Measurements from ENCODE around the gene ETV5. TPM values are rescaled to one million over a fixed set of nuclear protein-coding genes. Genes with fewer than 3 reads are reported as not detected.

Gene ETV5
- 59.7 TPM for polyA plus RNA-seq (2013, experiment 1 of 2)
- polyA plus RNA-seq (2013, experiment 2 of 2): 58.6 TPM

GRCh38 chr3:186108941-186109865, at the start of gene ETV5:
ETV5 (minus strand) TSS chr3:186109089; CDS start chr3:186105868, 3,221 bp downstream.
- H3K9me3 ChIP-seq (ENCODE audit: control insufficient read depth, low read length): no peaks in the 10 kb centered on the region
- peak within 1 kb of the TSS; percentile 76 to 88 for H3K4ac ChIP-seq (ENCODE audit: low read depth in 1 of 2, low read length in 2 of 2)

GRCh38 chr3:186154641-186155040, 45.8 kb upstream of the ETV5 start:
- Histone ChIP-seq H3K14ac (ENCODE audit: low read length in 2 of 2) (no peak overlapping the region), H3K27me3 (ENCODE audit: control insufficient read depth in 1 of 2, insufficient read depth in 1 of 2, low read length in 2 of 2) (peaks cover under 1 to 6% of the 10 kb centered on the region in 2 experiments), H4K91ac (ENCODE audit: low read length) (no peak overlapping the region), H2AK5ac (ENCODE audit: low read length, severe bottlenecking) (no peak overlapping the region), H2BK15ac (ENCODE audit: low read depth, poor library complexity, severe bottlenecking) (no peak overlapping the region), H3K9me3 (ENCODE audit: control insufficient read depth, low read length) (no peaks in the 10 kb centered on the region), H3K9ac (ENCODE audit: low read length) (no peak overlapping the region), H3K79me1 (replicated peaks; ENCODE audit: low read length, poor library complexity, severe bottlenecking) (no peaks in the 10 kb centered on the region), H2AFZ (ENCODE audit: low read depth, low read length) (no peak overlapping the region), H3K23ac (ENCODE audit: low read length in 2 of 2) (no peak overlapping the region), H2BK12ac (ENCODE audit: low read length in 2 of 2) (no peak overlapping the region), H4K8ac (ENCODE audit: low read length) (no peak overlapping the region), H3K4me3 (ENCODE audit: insufficient read depth in 1 of 2, low read depth in 1 of 2, low read length in 2 of 2) (no peak overlapping the region), H3K27ac (ENCODE audit: low read length, poor library complexity, severe bottlenecking) (no peak overlapping the region), H3K4me2 (ENCODE audit: low read length, poor library complexity, severe bottlenecking) (no peak overlapping the region), H3K36me3 (ENCODE audit: control insufficient read depth in 1 of 2, insufficient read depth in 2 of 2, low read depth in 1 of 2, low read length in 2 of 2) (no peaks in the 10 kb centered on the region), H2BK120ac (ENCODE audit: low read depth, low read length) (no peak overlapping the region), H3K18ac (ENCODE audit: low read depth in 1 of 2, low read length in 2 of 2) (no peak overlapping the region), H3K4ac (ENCODE audit: low read depth in 1 of 2, low read length in 2 of 2) (no peak overlapping the region), H2BK5ac (ENCODE audit: low read depth, low read length, poor library complexity, severe bottlenecking) (no peak overlapping the region), H3K4me1 (ENCODE audit: control insufficient read depth, insufficient read depth, low read depth, low read length) (no peaks in the 10 kb centered on the region)
- WGBS: 95% methylated on average over 2 of the region's 2 CpGs
- no peak for DNase-seq

More at GRCh38 chr3:186108941-186109865, at the start of gene ETV5:
- Histone ChIP-seq H3K4me1 (ENCODE audit: control insufficient read depth, insufficient read depth, low read depth, low read length) (peaks cover 8% of the 10 kb centered on the region), H4K91ac (ENCODE audit: low read length) (peak within 1 kb of the TSS; percentile 91), H3K27me3 (ENCODE audit: control insufficient read depth in 1 of 2, insufficient read depth in 1 of 2, low read length in 2 of 2) (peaks cover 0 to 5% of the 10 kb centered on the region in 2 experiments), H3K18ac (ENCODE audit: low read depth in 1 of 2, low read length in 2 of 2) (peak within 1 kb of the TSS; percentile 84 to 93), H3K79me1 (replicated peaks; ENCODE audit: low read length, poor library complexity, severe bottlenecking) (no peaks in the 10 kb centered on the region), H3K9ac (ENCODE audit: low read length) (peak within 1 kb of the TSS; percentile 93), H2AFZ (ENCODE audit: low read depth, low read length) (peak within 1 kb of the TSS; percentile 90), H2BK5ac (ENCODE audit: low read depth, low read length, poor library complexity, severe bottlenecking) (peak within 1 kb of the TSS; percentile 93), H3K14ac (ENCODE audit: low read length in 2 of 2) (peak within 1 kb of the TSS in 1 of 2 experiments; percentile 50), H4K8ac (ENCODE audit: low read length) (peak within 1 kb of the TSS; percentile 97), H3K36me3 (ENCODE audit: control insufficient read depth in 1 of 2, insufficient read depth in 2 of 2, low read depth in 1 of 2, low read length in 2 of 2) (peaks cover 0 to 9% of the 10 kb centered on the region in 2 experiments), H3K23ac (ENCODE audit: low read length in 2 of 2) (peak within 1 kb of the TSS in 1 of 2 experiments; percentile 90), H2BK15ac (ENCODE audit: low read depth, poor library complexity, severe bottlenecking) (no peak within 1 kb of the TSS), H3K27ac (ENCODE audit: low read length, poor library complexity, severe bottlenecking) (peak within 1 kb of the TSS; percentile 99), H3K4me3 (ENCODE audit: insufficient read depth in 1 of 2, low read depth in 1 of 2, low read length in 2 of 2) (peak within 1 kb of the TSS; percentile 85 to 93), H2BK12ac (ENCODE audit: low read length in 2 of 2) (peak within 1 kb of the TSS; percentile 54 to 85), H2AK5ac (ENCODE audit: low read length, severe bottlenecking) (no peak within 1 kb of the TSS), H3K4me2 (ENCODE audit: low read length, poor library complexity, severe bottlenecking) (peak within 1 kb of the TSS; percentile 91), H2BK120ac (ENCODE audit: low read depth, low read length) (peak within 1 kb of the TSS; percentile 88)
- under 1% methylated on average over 62 of the region's 63 CpGs for WGBS
- DNase-seq: peak; percentile 100

GRCh38 chr3:186152889-186153292, 44.0 kb upstream of the ETV5 start:
- Histone ChIP-seq H3K23ac (ENCODE audit: low read length in 2 of 2) (no peak overlapping the region), H3K9me3 (ENCODE audit: control insufficient read depth, low read length) (no peaks in the 10 kb centered on the region), H2BK15ac (ENCODE audit: low read depth, poor library complexity, severe bottlenecking) (no peak overlapping the region), H3K4ac (ENCODE audit: low read depth in 1 of 2, low read length in 2 of 2) (no peak overlapping the region), H4K8ac (ENCODE audit: low read length) (no peak overlapping the region), H2BK12ac (ENCODE audit: low read length in 2 of 2) (no peak overlapping the region), H4K91ac (ENCODE audit: low read length) (no peak overlapping the region), H3K79me1 (replicated peaks; ENCODE audit: low read length, poor library complexity, severe bottlenecking) (no peaks in the 10 kb centered on the region), H2BK5ac (ENCODE audit: low read depth, low read length, poor library complexity, severe bottlenecking) (no peak overlapping the region), H3K36me3 (ENCODE audit: control insufficient read depth in 1 of 2, insufficient read depth in 2 of 2, low read depth in 1 of 2, low read length in 2 of 2) (no peaks in the 10 kb centered on the region), H2AFZ (ENCODE audit: low read depth, low read length) (no peak overlapping the region), H3K4me1 (ENCODE audit: control insufficient read depth, insufficient read depth, low read depth, low read length) (no peaks in the 10 kb centered on the region), H2BK120ac (ENCODE audit: low read depth, low read length) (no peak overlapping the region), H3K27ac (ENCODE audit: low read length, poor library complexity, severe bottlenecking) (no peak overlapping the region), H2AK5ac (ENCODE audit: low read length, severe bottlenecking) (no peak overlapping the region), H3K4me2 (ENCODE audit: low read length, poor library complexity, severe bottlenecking) (no peak overlapping the region), H3K18ac (ENCODE audit: low read depth in 1 of 2, low read length in 2 of 2) (no peak overlapping the region), H3K4me3 (ENCODE audit: insufficient read depth in 1 of 2, low read depth in 1 of 2, low read length in 2 of 2) (no peak overlapping the region), H3K27me3 (ENCODE audit: control insufficient read depth in 1 of 2, insufficient read depth in 1 of 2, low read length in 2 of 2) (peaks cover 2 to 18% of the 10 kb centered on the region in 2 experiments), H3K14ac (ENCODE audit: low read length in 2 of 2) (no peak overlapping the region), H3K9ac (ENCODE audit: low read length) (no peak overlapping the region)
- WGBS: over 99% methylated on average over 8 of the region's 9 CpGs
- no peak for DNase-seq

GRCh38 chr3:186152361-186152798, 43.5 kb upstream of the ETV5 start:
- no peaks in the 10 kb centered on the region for H3K9me3 ChIP-seq (ENCODE audit: control insufficient read depth, low read length)
- no peaks in the 10 kb centered on the region for H3K36me3 ChIP-seq (ENCODE audit: control insufficient read depth in 1 of 2, insufficient read depth in 2 of 2, low read depth in 1 of 2, low read length in 2 of 2)
- no peak overlapping the region for H3K4me3 ChIP-seq (ENCODE audit: insufficient read depth in 1 of 2, low read depth in 1 of 2, low read length in 2 of 2)
- H2AFZ ChIP-seq (ENCODE audit: low read depth, low read length): no peak overlapping the region
- no peak overlapping the region for H3K27ac ChIP-seq (ENCODE audit: low read length, poor library complexity, severe bottlenecking)
- no peak overlapping the region for H3K4me2 ChIP-seq (ENCODE audit: low read length, poor library complexity, severe bottlenecking)
- no peak overlapping the region for H2BK12ac ChIP-seq (ENCODE audit: low read length in 2 of 2)
- no peaks in the 10 kb centered on the region for H3K4me1 ChIP-seq (ENCODE audit: control insufficient read depth, insufficient read depth, low read depth, low read length)
- no peak overlapping the region for H2AK5ac ChIP-seq (ENCODE audit: low read length, severe bottlenecking)
- H3K14ac ChIP-seq (ENCODE audit: low read length in 2 of 2): no peak overlapping the region
- no peak overlapping the region for H4K91ac ChIP-seq (ENCODE audit: low read length)
- H4K8ac ChIP-seq (ENCODE audit: low read length): no peak overlapping the region
- no peak overlapping the region for H3K4ac ChIP-seq (ENCODE audit: low read depth in 1 of 2, low read length in 2 of 2)
- H3K79me1 ChIP-seq (replicated peaks; ENCODE audit: low read length, poor library complexity, severe bottlenecking): no peaks in the 10 kb centered on the region
- H3K27me3 ChIP-seq (ENCODE audit: control insufficient read depth in 1 of 2, insufficient read depth in 1 of 2, low read length in 2 of 2): peaks cover 2 to 23% of the 10 kb centered on the region in 2 experiments
- no peak for DNase-seq
- no peak overlapping the region for H3K23ac ChIP-seq (ENCODE audit: low read length in 2 of 2)
- WGBS: 75% methylated on average over 6 of the region's 8 CpGs
- H2BK15ac ChIP-seq (ENCODE audit: low read depth, poor library complexity, severe bottlenecking): no peak overlapping the region
- H2BK120ac ChIP-seq (ENCODE audit: low read depth, low read length): no peak overlapping the region
- no peak overlapping the region for H2BK5ac ChIP-seq (ENCODE audit: low read depth, low read length, poor library complexity, severe bottlenecking)
- H3K18ac ChIP-seq (ENCODE audit: low read depth in 1 of 2, low read length in 2 of 2): no peak overlapping the region
- no peak overlapping the region for H3K9ac ChIP-seq (ENCODE audit: low read length)
